Brain microvascular endothelial cell (primary cell): ENCODE results near the gene DOP1A.
A peak's percentile ranks its signal among the peaks of the same experiment; 100 is the strongest.

Experiments used
- DNase-seq: peaks from one replicate; pipeline ENCODE4 v3.0.0-alpha.2; 2020
- H3K27ac ChIP-seq: fragments of 250-450 bp; sonication (Bioruptor Pico); 2 replicates; pipeline ENCODE4 v1.5.1; 2020; ENCODE audit warnings: mild to moderate bottlenecking, moderate library complexity
- H3K27me3 ChIP-seq: fragments of 250-450 bp; sonication (Bioruptor Pico); replicated peaks from 2 replicates; pipeline ENCODE4 v1.5.1; 2020; ENCODE audit warnings: mild to moderate bottlenecking
- H3K36me3 ChIP-seq: fragments of 250-450 bp; sonication (Bioruptor Pico); replicated peaks from 2 replicates; pipeline ENCODE4 v1.5.1; 2020; ENCODE audit warnings: mild to moderate bottlenecking
- H3K4me3 ChIP-seq: 2 replicates; pipeline ENCODE4 v1.5.1; 2011; ENCODE audit warnings: low read depth, mild to moderate bottlenecking, control low read depth, low read length, moderate library complexity
- in situ Hi-C: cut with HindIII; loops from 2 replicates; pipeline ENCODE4 v1.10.0; 2017; ENCODE audit warnings: low sequenced_read_pairs, low pct_ligation_motif_present
- TF ChIP-seq, protein P1 (sequence below): IDR thresholded peaks from 2 replicates; pipeline ENCODE4 v1.5.1; 2011; ENCODE audit warnings: low read depth, mild to moderate bottlenecking, moderate library complexity, low read length, control low read depth, inconsistent platforms; ENCODE audit errors: missing control alignments

The DOP1A gene

DNA sequence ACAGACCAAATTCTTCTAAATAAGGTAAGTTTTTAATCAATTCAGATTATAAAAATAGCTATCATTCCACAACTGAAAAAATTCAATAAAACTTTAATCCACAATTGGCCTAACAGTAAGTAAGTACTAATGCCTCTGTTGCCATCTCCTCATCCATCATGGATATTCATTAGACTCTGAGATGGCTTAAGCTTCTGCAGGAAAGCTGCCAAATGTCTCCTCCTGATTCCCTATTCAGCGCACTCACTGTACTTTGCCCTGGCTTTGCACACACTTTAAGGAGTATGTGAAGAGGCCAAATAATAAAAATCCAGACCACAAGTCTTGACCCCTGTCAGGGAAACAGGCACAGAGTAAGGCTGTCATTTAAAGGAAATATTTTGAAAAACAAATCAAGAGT is 102.0 kb downstream of the DOP1A start:
- H3K27me3 ChIP-seq, result no peaks in the 10 kb centered on the region
- in situ Hi-C loops, result no loop called here

DNA sequence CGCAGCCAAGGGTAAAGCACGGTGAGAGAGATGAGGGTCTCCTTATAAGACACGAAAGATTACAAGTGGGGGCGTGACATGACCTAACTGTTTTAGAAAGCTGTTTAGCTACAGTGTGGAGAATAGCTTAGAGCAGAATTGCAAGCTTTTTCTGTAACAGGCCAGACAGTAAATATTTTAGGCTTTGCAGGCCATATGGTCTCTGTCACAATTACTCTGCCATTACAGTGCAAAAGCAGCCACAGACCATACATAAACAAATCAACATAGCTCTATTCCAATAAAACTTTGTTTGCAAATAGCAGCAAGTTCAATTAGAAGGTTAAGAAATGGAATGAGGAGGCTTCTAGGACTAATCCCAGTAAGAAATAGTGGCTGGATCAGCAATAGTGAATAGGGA is 108.8 kb downstream of the DOP1A start:
- H3K36me3 ChIP-seq, result peaks cover 81% of the 10 kb centered on the region
- TF ChIP-seq, protein P1, sequence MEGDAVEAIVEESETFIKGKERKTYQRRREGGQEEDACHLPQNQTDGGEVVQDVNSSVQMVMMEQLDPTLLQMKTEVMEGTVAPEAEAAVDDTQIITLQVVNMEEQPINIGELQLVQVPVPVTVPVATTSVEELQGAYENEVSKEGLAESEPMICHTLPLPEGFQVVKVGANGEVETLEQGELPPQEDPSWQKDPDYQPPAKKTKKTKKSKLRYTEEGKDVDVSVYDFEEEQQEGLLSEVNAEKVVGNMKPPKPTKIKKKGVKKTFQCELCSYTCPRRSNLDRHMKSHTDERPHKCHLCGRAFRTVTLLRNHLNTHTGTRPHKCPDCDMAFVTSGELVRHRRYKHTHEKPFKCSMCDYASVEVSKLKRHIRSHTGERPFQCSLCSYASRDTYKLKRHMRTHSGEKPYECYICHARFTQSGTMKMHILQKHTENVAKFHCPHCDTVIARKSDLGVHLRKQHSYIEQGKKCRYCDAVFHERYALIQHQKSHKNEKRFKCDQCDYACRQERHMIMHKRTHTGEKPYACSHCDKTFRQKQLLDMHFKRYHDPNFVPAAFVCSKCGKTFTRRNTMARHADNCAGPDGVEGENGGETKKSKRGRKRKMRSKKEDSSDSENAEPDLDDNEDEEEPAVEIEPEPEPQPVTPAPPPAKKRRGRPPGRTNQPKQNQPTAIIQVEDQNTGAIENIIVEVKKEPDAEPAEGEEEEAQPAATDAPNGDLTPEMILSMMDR, result no peak
- in situ Hi-C loops, result no loop called here

More for the DNA sequence above, 102.0 kb downstream of the DOP1A start:
- H3K27ac ChIP-seq, result no peak overlapping the region
- H3K4me3 ChIP-seq, result no peak overlapping the region
- no peak for DNase-seq
- peaks cover 86% of the 10 kb centered on the region for H3K36me3 ChIP-seq
- TF ChIP-seq, protein P1, result no peak

DNA sequence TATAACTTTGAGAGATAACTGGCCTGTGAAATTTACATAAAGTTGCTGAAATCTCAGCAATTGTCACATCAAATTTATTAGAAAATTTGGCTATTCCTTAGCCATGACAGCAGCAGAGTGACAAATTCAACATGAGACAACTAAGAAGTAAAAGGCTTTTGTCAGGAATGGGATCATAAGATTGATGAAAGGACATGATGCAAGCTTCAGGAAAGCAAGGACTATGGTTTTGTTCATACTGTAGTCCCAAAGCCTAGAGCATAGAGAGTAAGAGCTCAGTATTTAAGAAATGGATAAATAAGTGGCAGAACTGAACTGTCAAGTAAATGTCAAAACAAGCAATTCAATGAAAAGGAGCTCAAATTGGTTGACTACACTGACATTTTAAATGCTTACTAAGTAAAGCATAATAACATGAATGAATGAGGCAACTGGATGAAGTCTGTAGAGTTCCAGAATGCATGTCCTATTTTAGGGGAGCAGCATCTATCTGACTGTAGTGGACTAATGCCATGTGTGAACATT is 113.0 kb downstream of the DOP1A start:
- peaks cover 75% of the 10 kb centered on the region for H3K36me3 ChIP-seq
- DNase-seq, result no peak
- TF ChIP-seq, protein P1, result no peak
- no peak overlapping the region for H3K27ac ChIP-seq
- in situ Hi-C loops, result no loop called here
- no peaks in the 10 kb centered on the region for H3K27me3 ChIP-seq
- H3K4me3 ChIP-seq, result no peak overlapping the region

More for the DNA sequence above, 108.8 kb downstream of the DOP1A start:
- H3K4me3 ChIP-seq, result no peak overlapping the region
- H3K27ac ChIP-seq, result no peak overlapping the region
- no peak for DNase-seq
- H3K27me3 ChIP-seq, result no peaks in the 10 kb centered on the region

GRCh38 chr6:83182114-83182513 is 114.6 kb downstream of the DOP1A start:
- TF ChIP-seq, protein P1, result no peak
- no peak for DNase-seq
- H3K4me3 ChIP-seq, result no peak overlapping the region
- H3K27ac ChIP-seq, result peak overlapping the region; percentile 88
- H3K27me3 ChIP-seq, result no peaks in the 10 kb centered on the region
- in situ Hi-C loops, result no loop called here
- H3K36me3 ChIP-seq, result peaks cover 74% of the 10 kb centered on the region

GRCh38 chr6:83183082-83183828 is 115.8 kb downstream of the DOP1A start:
- TF ChIP-seq, protein P1, result no peak
- Histone ChIP-seq H3K36me3 (peaks cover 74% of the 10 kb centered on the region), H3K27me3 (no peaks in the 10 kb centered on the region), H3K27ac (peak overlapping the region; percentile 88), H3K4me3 (no peak overlapping the region)
- in situ Hi-C loops, result no loop called here
- peak; percentile 95 for DNase-seq
